ENCODE results near the gene CFAP157. TPM values are rescaled to one million over a fixed set of nuclear protein-coding genes. Genes with fewer than 3 reads are reported as not detected.

CFAP157 gene
- total and polyA plus RNA-seq, 2 of the 13 experiments (the other 11 are each of a cell fraction or from before 2014, with no cell fraction given), result 0.07 TPM; not detected in 1

DNA sequence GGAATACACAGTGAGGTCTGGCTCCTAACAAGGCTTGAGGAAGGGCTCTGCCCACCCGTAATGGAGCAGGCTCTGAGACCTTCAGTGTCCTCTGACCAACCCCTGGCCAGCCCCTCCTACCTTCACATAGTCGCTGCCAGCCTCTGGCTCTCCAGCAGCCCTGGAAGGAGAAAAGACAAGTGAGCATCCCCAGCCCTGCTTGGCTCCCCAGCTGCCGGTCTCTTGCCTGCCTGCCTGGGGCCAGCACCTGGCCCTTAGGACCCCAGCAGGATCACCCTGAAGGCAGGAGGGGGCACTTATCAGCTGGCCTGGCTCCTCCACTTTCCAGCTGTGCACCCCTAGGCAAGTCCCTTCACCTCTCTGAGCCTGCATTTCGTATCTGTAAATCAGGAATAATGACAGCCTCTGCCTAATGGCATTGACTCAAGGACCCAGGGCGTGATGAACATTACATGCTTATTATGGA lies 54.7 kb downstream of the CFAP157 start:
- POLR2A ChIA-PET, result no interaction called here

DNA sequence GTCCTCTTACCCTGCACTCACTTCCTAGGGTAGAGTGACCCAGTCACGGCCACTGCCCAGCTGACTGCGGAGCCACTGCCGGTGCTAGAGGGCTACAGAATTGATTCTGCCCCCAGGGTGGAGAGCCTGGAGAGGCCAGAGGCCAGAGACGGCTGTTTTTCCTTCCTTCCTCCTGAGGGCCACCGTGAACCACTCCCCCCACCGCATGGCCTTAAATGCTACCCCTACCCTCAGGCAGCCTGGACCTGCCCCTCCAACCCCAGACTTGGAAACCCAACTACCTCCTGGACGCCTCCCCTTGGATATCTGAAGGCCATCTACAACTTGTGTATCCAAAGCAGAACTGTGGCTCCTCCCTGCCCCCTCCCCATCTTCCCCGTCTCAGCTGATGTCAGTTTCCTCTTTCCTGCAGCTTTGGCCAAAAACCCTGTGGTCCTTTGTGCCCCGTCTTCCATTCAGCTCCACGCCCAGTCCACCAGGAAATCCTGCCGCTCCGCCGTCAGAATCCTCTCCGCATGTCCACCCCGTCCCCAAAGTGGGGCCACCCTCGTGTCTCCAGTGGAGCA lies 55.4 kb downstream of the CFAP157 start:
- TF ChIP-seq ZNF761 (CRISPR knock-in tag; conservative IDR thresholded peaks at IDR 0.05) (no peak), ZNF329 (CRISPR knock-in tag; IDR thresholded peaks at IDR 0.05; ENCODE audit: low read depth) (no peak), ZNF180 (CRISPR knock-in tag; IDR thresholded peaks at IDR 0.05; ENCODE audit: borderline replicate concordance, low read depth) (no peak), HIVEP1 (CRISPR knock-in tag; IDR thresholded peaks at IDR 0.05) (no peak)
- Histone ChIP-seq H2AFZ (ENCODE audit: low read length) (no peak overlapping the region), H4K20me1 (ENCODE audit: insufficient read depth, low read length) (no peaks in the 10 kb centered on the region), H3K79me2 (ENCODE audit: insufficient read depth, low read length) (no peaks in the 10 kb centered on the region), H3K4me3 (replicated peaks in 1 of 3; ENCODE audit: insufficient read depth in 1 of 3, low read depth in 2 of 3, low read length in 3 of 3) (no peak overlapping the region), H3K27ac (ENCODE audit: extremely low read length, insufficient read depth, low read length) (no peak overlapping the region), H3K36me3 (replicated peaks in 1 of 2; ENCODE audit: control insufficient read depth in 1 of 2, insufficient read depth in 2 of 2, low read length in 2 of 2) (no peaks in the 10 kb centered on the region), H3K9me3 (ENCODE audit: low read length) (no peaks in the 10 kb centered on the region), H3K4me2 (ENCODE audit: low read depth, low read length) (no peak overlapping the region), H3K27me3 (ENCODE audit: control insufficient read depth in 1 of 2, insufficient read depth in 2 of 2, low read length in 2 of 2) (peaks cover 0 to 47% of the 10 kb centered on the region in 2 experiments; a peak in 3 of 5 replicates), H3K4me1 (ENCODE audit: insufficient read depth, low read length) (no peaks in the 10 kb centered on the region), H3K9ac (ENCODE audit: insufficient read depth, low read depth, low read length) (no peak overlapping the region)
- ATAC-seq (no peak), FAIRE-seq (no peak), DNase-seq (ENCODE audit: low spot score) (no peak)
- intact Hi-C loops (cut with micrococcal nuclease; ENCODE audit: unreplicated experiment) (no loop called here), in situ Hi-C loops (cut with HindIII; ENCODE audit: extremely low pct_ligation_motif_present, low pct_unique_long_range_greater_than_20kb) (no loop called here)
- CTCF ChIA-PET (ENCODE audit: low intra/inter-chr PET ratio, low total read pairs), result no interaction called here
- WGBS (ENCODE audit: low lambda C conversion rate), result 24% methylated on average over 16 of the region's 16 CpGs
- POLR2A ChIA-PET, result no interaction called here
- no TSS peak for BruUV-seq (replicated peaks)

More for the DNA sequence above, 54.7 kb downstream of the CFAP157 start:
- FAIRE-seq (no peak), ATAC-seq (no peak), DNase-seq (ENCODE audit: low spot score) (no peak)
- no peak overlapping the region for H3K9ac ChIP-seq (ENCODE audit: insufficient read depth, low read depth, low read length)
- in situ Hi-C loops (cut with HindIII; ENCODE audit: extremely low pct_ligation_motif_present, low pct_unique_long_range_greater_than_20kb) (no loop called here), intact Hi-C loops (cut with micrococcal nuclease; ENCODE audit: unreplicated experiment) (no loop called here)
- H3K36me3 ChIP-seq (replicated peaks in 1 of 2; ENCODE audit: control insufficient read depth in 1 of 2, insufficient read depth in 2 of 2, low read length in 2 of 2), result no peaks in the 10 kb centered on the region
- H3K27ac ChIP-seq (ENCODE audit: extremely low read length, insufficient read depth, low read length), result no peak overlapping the region
- no peak overlapping the region for H3K4me2 ChIP-seq (ENCODE audit: low read depth, low read length)
- no peak overlapping the region for H2AFZ ChIP-seq (ENCODE audit: low read length)
- 4% methylated on average over 3 of the region's 5 CpGs for WGBS (ENCODE audit: low lambda C conversion rate)
- H3K9me3 ChIP-seq (ENCODE audit: low read length), result no peaks in the 10 kb centered on the region
- no peak overlapping the region for H3K4me3 ChIP-seq (replicated peaks in 1 of 3; ENCODE audit: insufficient read depth in 1 of 3, low read depth in 2 of 3, low read length in 3 of 3)
- BruUV-seq (replicated peaks), result no TSS peak
- TF ChIP-seq HNF4A (CRISPR knock-in tag; IDR thresholded peaks at IDR 0.05) (no peak), ESRRA (CRISPR knock-in tag; IDR thresholded peaks at IDR 0.05; ENCODE audit: low read depth) (no peak), ZIK1 (CRISPR knock-in tag; IDR thresholded peaks at IDR 0.05; ENCODE audit: borderline replicate concordance, low read depth) (no peak), ZNF768 (CRISPR knock-in tag; IDR thresholded peaks at IDR 0.05) (peak; percentile 81)
- peaks cover 0 to 42% of the 10 kb centered on the region in 2 experiments; a peak in 2 of 5 replicates for H3K27me3 ChIP-seq (ENCODE audit: control insufficient read depth in 1 of 2, insufficient read depth in 2 of 2, low read length in 2 of 2)
- H3K79me2 ChIP-seq (ENCODE audit: insufficient read depth, low read length), result no peaks in the 10 kb centered on the region
- CTCF ChIA-PET (ENCODE audit: low intra/inter-chr PET ratio, low total read pairs), result no interaction called here
- H3K4me1 ChIP-seq (ENCODE audit: insufficient read depth, low read length), result no peaks in the 10 kb centered on the region
- no peaks in the 10 kb centered on the region for H4K20me1 ChIP-seq (ENCODE audit: insufficient read depth, low read length)
